OCI-LY7 (cell line): ENCODE measurements around the gene CRHR1.

Source experiments
- CTCF ChIP-seq: fragments of 200-600 bp; sonication (generic); conservative IDR thresholded peaks from 2 replicates; pipeline ENCODE4 v1.5.1; 2014; ENCODE audit warnings: mild to moderate bottlenecking, antibody characterized with exemption, low read length, moderate library complexity, mixed read lengths
- EZH2phosphoT487 ChIP-seq: fragments of 200-600 bp; sonication (generic); IDR thresholded peaks from 2 replicates; pipeline ENCODE4 v1.6.1; 2018; ENCODE audit warnings: low read depth, borderline replicate concordance, mild to moderate bottlenecking, mixed run types, antibody characterized with exemption, low read length, moderate library complexity, mixed read lengths

DNA sequence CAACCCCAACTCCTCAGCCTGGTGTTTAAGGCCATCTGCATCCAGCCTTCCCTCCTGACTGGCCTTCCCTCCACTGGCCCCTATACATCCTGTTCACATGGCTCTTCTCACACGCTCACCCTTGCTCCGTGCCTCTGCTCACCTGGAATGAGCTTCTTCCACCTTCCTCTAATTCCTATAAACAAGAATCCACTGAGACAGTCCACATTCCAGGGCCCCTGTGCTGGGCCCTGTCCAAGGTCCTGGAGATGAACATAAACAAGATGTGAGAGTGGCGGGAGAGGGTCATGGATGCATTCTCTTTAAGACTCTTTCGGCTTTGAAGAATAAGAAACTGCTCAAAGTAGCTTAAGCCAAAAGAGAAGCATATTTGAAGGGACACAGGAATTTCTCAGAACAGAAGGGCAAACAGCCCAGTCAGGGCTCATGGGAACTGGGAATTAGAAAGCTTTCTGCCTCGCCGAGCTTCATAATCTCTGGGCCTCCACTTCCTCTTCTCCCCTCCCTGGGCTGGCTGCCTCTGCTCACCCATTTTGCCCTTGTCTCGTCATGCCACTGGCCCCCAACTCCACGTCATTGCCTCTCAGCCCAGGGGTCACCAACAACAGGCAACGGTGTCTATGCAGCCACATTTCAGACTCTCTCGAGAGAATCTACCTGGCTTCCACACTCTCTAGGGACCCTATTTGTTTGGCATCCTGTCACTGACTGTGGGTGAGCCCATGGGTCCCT lies 74.0 kb downstream of the CRHR1 start:
- TF ChIP-seq CTCF (no peak), EZH2phosphoT487 (no peak)
